Urinary bladder (tissue), 4 donors: ENCODE results near the gene SHISA7. TPM values are rescaled to one million over a fixed set of nuclear protein-coding genes. Genes with fewer than 3 reads are reported as not detected.
"Not testable (repeated sequence)": the region's sequence is repeated elsewhere in the genome, so short reads cannot be mapped to it uniquely, and the experiment has no call there.

ENCODE experiments used
- DNase-seq: peaks from one replicate; pipeline ENCODE4 v3.0.0-alpha.2; 2015; ENCODE audit errors: extremely low spot score
- H3K27ac ChIP-seq: one replicate; pipeline ENCODE4 v1.5.1; 2013; ENCODE audit warnings: low read depth, mild to moderate bottlenecking, moderate library complexity
- H3K36me3 ChIP-seq: one replicate; pipeline ENCODE4 v1.6.1; 2013; ENCODE audit warnings: mild to moderate bottlenecking, moderate library complexity; ENCODE audit not compliant: insufficient read depth
- H3K4me1 ChIP-seq: one replicate; pipeline ENCODE4 v1.6.1; 2013; ENCODE audit warnings: mild to moderate bottlenecking, moderate library complexity; ENCODE audit not compliant: insufficient read depth
- H3K4me3 ChIP-seq: one replicate; pipeline ENCODE4 v1.5.1; 2013; ENCODE audit warnings: low read depth, low read length
- WGBS: extraction: QIAGEN DNeasy Blood & Tissue Kit; methylation state at CpG from one replicate; pipeline ENCODE4 v1.1.7; 2013; 5-methylcytosine and 5-hydroxymethylcytosine counted together
- polyA plus RNA-seq: library from polyadenylated mRNA; stranded (reverse); fragments of 200-250 nt; gene quantifications from one replicate; pipeline ENCODE4 v1.2.3, GENCODE V29; 2013
- total RNA-seq: library from RNA; depleted of rRNA; stranded (reverse); fragments of >200 nt; gene quantifications from one replicate; pipeline ENCODE4 v1.2.3, GENCODE V29; 2014
- donor health status: healthy with polysubstance abuse.
- donor health status: healthy.

The SHISA7 gene
- total and polyA plus RNA-seq, 2 donors = 0.05 to 0.16 TPM

- no peak for DNase-seq
- Histone ChIP-seq H3K4me1 (no peaks in the 10 kb centered on the region), H3K4me3 (no peak overlapping the region), H3K36me3 (no peaks in the 10 kb centered on the region), H3K27ac (no peak overlapping the region)
- 69% methylated on average over 5 of the region's 5 CpGs for WGBS
Measured at GRCh38 chr19:55439052-55439451, 4.0 kb downstream of the SHISA7 start.

GRCh38 chr19:55437410-55437809 lies 5.7 kb downstream of the SHISA7 start:
- H3K4me1 ChIP-seq = no peaks in the 10 kb centered on the region
- H3K27ac ChIP-seq = no peak overlapping the region
- no peak overlapping the region for H3K4me3 ChIP-seq
- H3K36me3 ChIP-seq = no peaks in the 10 kb centered on the region
- under 1% methylated on average over 17 of the region's 17 CpGs for WGBS
- DNase-seq = no peak

- H3K4me1 ChIP-seq = no peaks in the 10 kb centered on the region
Measured at GRCh38 chr19:55436847-55437246, 6.3 kb downstream of the SHISA7 start.

GRCh38 chr19:55435020-55435419 lies 8.1 kb downstream of the SHISA7 start:
- 94% methylated on average over 4 of the region's 4 CpGs for WGBS
- Histone ChIP-seq H3K4me1 (no peaks in the 10 kb centered on the region), H3K27ac (no peak overlapping the region), H3K4me3 (no peak overlapping the region), H3K36me3 (no peaks in the 10 kb centered on the region)
- DNase-seq = no peak

More at GRCh38 chr19:55436847-55437246, 6.3 kb downstream of the SHISA7 start:
- DNase-seq = no peak
- H3K36me3 ChIP-seq = no peaks in the 10 kb centered on the region
- WGBS = 41% methylated on average over 8 of the region's 8 CpGs
- no peak overlapping the region for H3K4me3 ChIP-seq
- H3K27ac ChIP-seq = no peak overlapping the region

- Histone ChIP-seq H3K4me3 (no peak overlapping the region), H3K4me1 (no peaks in the 10 kb centered on the region), H3K27ac (no peak overlapping the region), H3K36me3 (no peaks in the 10 kb centered on the region)
- DNase-seq = no peak
- 68% methylated on average over 4 of the region's 4 CpGs for WGBS
Measured at GRCh38 chr19:55434356-55434919, 8.7 kb downstream of the SHISA7 start.

GRCh38 chr19:55433292-55433691 lies 9.8 kb downstream of the SHISA7 start:
- Histone ChIP-seq H3K4me1 (no peaks in the 10 kb centered on the region), H3K4me3 (no peak overlapping the region), H3K36me3 (no peaks in the 10 kb centered on the region), H3K27ac (no peak overlapping the region)
- no peak for DNase-seq
- WGBS = 8% methylated on average over 48 of the region's 48 CpGs

- no peak for DNase-seq
- WGBS = 88% methylated on average over 14 of the region's 14 CpGs
Measured at GRCh38 chr19:55432241-55432959, 10.7 kb downstream of the SHISA7 start.

GRCh38 chr19:55431183-55431582 lies 11.9 kb downstream of the SHISA7 start:
- Histone ChIP-seq H3K4me1 (no peaks in the 10 kb centered on the region), H3K36me3 (no peaks in the 10 kb centered on the region), H3K27ac (no peak overlapping the region), H3K4me3 (no peak overlapping the region)
- no peak for DNase-seq
- 90% methylated on average over 1 of the region's 1 CpG for WGBS

More at GRCh38 chr19:55432241-55432959, 10.7 kb downstream of the SHISA7 start:
- Histone ChIP-seq H3K27ac (no peak overlapping the region), H3K36me3 (no peaks in the 10 kb centered on the region), H3K4me1 (no peaks in the 10 kb centered on the region), H3K4me3 (no peak overlapping the region)

- no peak for DNase-seq
- WGBS = 71% methylated on average over 2 of the region's 2 CpGs
- H3K4me3 ChIP-seq = no peak overlapping the region
- no peaks in the 10 kb centered on the region for H3K36me3 ChIP-seq
- H3K27ac ChIP-seq = no peak overlapping the region
- H3K4me1 ChIP-seq = no peaks in the 10 kb centered on the region
Measured at GRCh38 chr19:55426042-55426441, 17.1 kb downstream of the SHISA7 start.

- WGBS = 63% methylated on average over 3 of the region's 3 CpGs
- Histone ChIP-seq H3K4me3 (no peak overlapping the region), H3K27ac (no peak overlapping the region), H3K4me1 (no peaks in the 10 kb centered on the region), H3K36me3 (no peaks in the 10 kb centered on the region)
- no peak for DNase-seq
Measured at GRCh38 chr19:55424518-55424917, 18.6 kb downstream of the SHISA7 start.

- Histone ChIP-seq H3K4me3 (no peak overlapping the region), H3K4me1 (no peaks in the 10 kb centered on the region), H3K36me3 (no peaks in the 10 kb centered on the region), H3K27ac (no peak overlapping the region)
- DNase-seq = no peak
- 54% methylated on average over 13 of the region's 13 CpGs for WGBS
Measured at GRCh38 chr19:55423225-55424005, 19.7 kb downstream of the SHISA7 start.

- 67% methylated on average over 4 of the region's 4 CpGs for WGBS
- DNase-seq, H3K4me1 ChIP-seq: not testable (repeated sequence)
Measured at GRCh38 chr19:55421281-55421680, 21.8 kb downstream of the SHISA7 start.

GRCh38 chr19:55419624-55420236 lies 23.4 kb downstream of the SHISA7 start:
- Histone ChIP-seq H3K36me3 (no peaks in the 10 kb centered on the region), H3K4me1 (no peaks in the 10 kb centered on the region), H3K27ac (no peak overlapping the region), H3K4me3 (no peak overlapping the region)
- 61% methylated on average over 5 of the region's 5 CpGs for whole genome bisulfite sequencing
- DNase-seq = no peak

More at GRCh38 chr19:55421281-55421680, 21.8 kb downstream of the SHISA7 start:
- not testable (repeated sequence) for H3K27ac ChIP-seq, H3K36me3 ChIP-seq, H3K4me3 ChIP-seq
